GM23248 (cell line): Measurements from ENCODE around the gene GP1BA.

Source experiments
- EZH2 ChIP-seq: fragments of 200-600 bp; sonication (generic); IDR thresholded peaks from 2 replicates; pipeline ENCODE4 v1.6.1; 2018; ENCODE audit warnings: antibody characterized with exemption, mild to moderate bottlenecking; ENCODE audit not compliant: insufficient read depth, poor library complexity, severe bottlenecking
- EZH2phosphoT487 ChIP-seq: fragments of 200-600 bp; sonication (generic); IDR thresholded peaks from 2 replicates; pipeline ENCODE4 v1.6.1; 2018; ENCODE audit warnings: antibody characterized with exemption, moderate library complexity, mild to moderate bottlenecking, low read depth; ENCODE audit not compliant: insufficient read depth

DNA sequence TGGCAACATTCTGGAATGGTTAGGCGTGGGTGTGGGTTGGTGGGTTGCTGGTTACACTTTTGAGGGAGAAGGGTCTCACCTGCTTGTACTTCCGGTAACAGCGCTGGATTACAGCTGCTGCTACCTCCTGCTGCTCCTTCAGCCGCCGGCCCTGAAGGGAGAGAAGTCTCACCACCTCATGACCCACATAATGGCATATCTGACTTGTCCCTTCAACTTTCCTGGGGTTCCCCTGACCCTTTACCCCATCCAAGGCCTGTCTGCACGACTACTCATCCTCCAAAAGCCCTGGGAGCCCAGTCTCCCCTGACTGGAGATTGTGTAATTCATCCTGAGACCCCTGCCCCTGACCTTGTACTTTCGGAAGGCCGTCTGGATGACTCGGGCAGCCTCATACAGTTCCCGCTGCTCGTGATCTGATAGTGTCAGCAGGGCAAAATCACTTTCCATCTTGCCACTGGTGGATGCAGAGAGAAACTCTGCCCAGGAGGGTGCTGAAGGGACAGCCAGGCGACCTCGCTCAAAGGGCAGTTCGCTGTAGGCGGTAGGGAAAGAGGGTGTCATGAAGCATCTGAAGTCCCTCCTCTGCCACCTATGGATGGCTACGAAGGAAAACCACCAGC is 37.6 kb downstream of the GP1BA start:
- TF ChIP-seq EZH2phosphoT487: no peak
- no peak for TF ChIP-seq EZH2
